GM20000 (cell line): Measurements from ENCODE around the gene CCIN.

ENCODE experiments used
- DNase-seq: peaks from one replicate; pipeline ENCODE4 v3.0.0; 2012; ENCODE audit warnings: low spot score
- CTCF ChIP-seq: IDR thresholded peaks from 2 replicates; pipeline ENCODE4 v1.5.1; 2012; ENCODE audit warnings: mild to moderate bottlenecking, control low read depth; ENCODE audit errors: extremely low read depth, missing control alignments

CCIN gene

GRCh38 chr9:36136272-36136893, 32.8 kb upstream of the CCIN start, which contains the start of gene GLIPR2:
GLIPR2 (plus strand) TSS chr9:36136733; CDS start chr9:36136779, 46 bp downstream.
- no peak for TF ChIP-seq CTCF
- DNase-seq: peak; percentile 98

GRCh38 chr9:36136894-36137391, 32.2 kb upstream of the CCIN start:
- no peak for DNase-seq
- no peak for TF ChIP-seq CTCF

GRCh38 chr9:36137392-36138004, 31.7 kb upstream of the CCIN start:
- DNase-seq: peak; percentile 31
- no peak for TF ChIP-seq CTCF

- no peak for TF ChIP-seq CTCF
- no peak for DNase-seq
These were observed 30.7 kb upstream of the CCIN start for GRCh38 chr9:36138496-36138895.

GRCh38 chr9:36138901-36139300, 30.3 kb upstream of the CCIN start:
- no peak for TF ChIP-seq CTCF
- DNase-seq: peak; percentile 12

- TF ChIP-seq CTCF: no peak
- peak; percentile 28 for DNase-seq
These were observed 28.8 kb upstream of the CCIN start for GRCh38 chr9:36140086-36141084.

GRCh38 chr9:36141288-36141687, 27.9 kb upstream of the CCIN start:
- TF ChIP-seq CTCF: no peak
- no peak for DNase-seq
